SKM-1 (cell line): ENCODE data around the gene PCLO.
"Not testable (repeated sequence)": the region's sequence is repeated elsewhere in the genome, so short reads cannot be mapped to it uniquely, and the experiment has no call there.

Source experiments
- DNase-seq: peaks from one replicate; lab custom pipeline; 2025; ENCODE audit not compliant: unreplicated experiment; lab: John Stamatoyannopoulos, UW

The PCLO gene

GRCh38 chr7:83142365-83142764 lies 20.3 kb downstream of the PCLO start:
- DNase-seq, result no peak

- DNase-seq, result no peak
These were observed 20.8 kb downstream of the PCLO start for GRCh38 chr7:83141927-83142326.

GRCh38 chr7:83130623-83131545 lies 31.8 kb downstream of the PCLO start:
- no peak for DNase-seq

- DNase-seq, result no peak
These were observed 32.5 kb downstream of the PCLO start for GRCh38 chr7:83130191-83130590.

GRCh38 chr7:83119494-83119893 lies 43.2 kb downstream of the PCLO start:
- no peak for DNase-seq

DNA sequence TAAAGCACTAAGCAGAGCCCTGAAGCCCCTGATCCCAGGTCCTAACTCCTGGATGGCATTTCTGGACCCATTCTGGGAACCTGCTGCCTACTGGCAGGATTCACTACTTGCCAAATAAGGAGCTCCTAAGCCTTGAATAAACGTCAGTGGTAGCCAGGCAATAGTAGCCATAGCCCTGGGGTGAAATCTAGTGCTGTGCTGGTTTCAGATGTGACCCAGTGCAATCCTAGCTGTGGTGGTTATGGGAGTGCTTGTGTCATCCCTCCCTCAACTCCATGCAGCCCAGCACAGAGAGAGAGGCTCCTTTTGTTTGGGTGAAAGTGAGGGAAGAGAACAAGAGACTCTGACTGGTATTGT lies 43.7 kb downstream of the PCLO start:
- no peak for DNase-seq

GRCh38 chr7:83118347-83119025 lies 44.2 kb downstream of the PCLO start:
- DNase-seq, result no peak

- DNase-seq, result no peak
These were observed 45.2 kb downstream of the PCLO start for GRCh38 chr7:83117466-83117865.

GRCh38 chr7:83111391-83111790 lies 51.3 kb downstream of the PCLO start:
- no peak for DNase-seq

- no peak for DNase-seq
These were observed 53.3 kb downstream of the PCLO start for GRCh38 chr7:83109352-83109751.

GRCh38 chr7:83105948-83106347 lies 56.7 kb downstream of the PCLO start:
- no peak for DNase-seq

DNA sequence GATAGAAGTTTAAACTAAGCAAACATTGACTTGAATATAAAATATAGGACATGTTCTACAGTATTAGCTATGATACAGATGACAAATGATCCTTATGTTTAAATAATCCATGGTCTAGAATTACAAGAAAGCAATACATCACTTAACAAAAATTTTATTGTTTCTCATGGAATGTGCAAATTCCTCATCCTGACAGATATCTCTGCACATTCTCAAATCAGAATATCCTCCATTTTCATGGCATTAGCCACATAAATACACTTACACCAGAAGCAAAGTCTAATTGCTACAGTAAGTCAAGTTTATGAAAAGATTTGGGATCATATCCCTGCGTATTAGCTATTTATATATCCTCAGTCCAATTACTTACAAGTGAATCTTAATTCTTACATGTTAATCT lies 57.6 kb downstream of the PCLO start:
- DNase-seq, result no peak

- no peak for DNase-seq
These were observed 61.2 kb downstream of the PCLO start for GRCh38 chr7:83101530-83101929.

DNA sequence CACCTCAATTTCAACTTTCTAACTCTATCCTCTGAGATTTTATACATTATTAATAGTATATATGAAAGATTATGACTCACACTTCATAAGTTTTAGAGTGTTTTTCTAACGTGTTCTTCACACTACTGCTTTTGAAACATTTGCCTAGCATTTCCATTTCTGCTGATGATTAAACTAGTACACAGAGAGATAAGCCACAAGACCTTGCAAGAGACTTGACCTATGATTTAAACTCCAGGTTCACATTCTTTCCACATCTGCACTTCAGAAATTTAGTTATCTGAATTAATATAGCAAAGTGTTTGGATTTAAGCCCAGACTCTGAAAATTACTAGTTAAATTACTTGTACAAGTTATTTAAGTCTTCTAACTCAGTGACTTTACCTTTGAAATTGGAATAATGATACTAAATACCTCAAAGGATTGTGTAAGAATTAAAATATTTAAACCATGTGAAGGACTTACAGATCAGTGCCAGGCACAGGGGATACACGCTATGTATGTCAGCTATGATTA lies 66.6 kb downstream of the PCLO start:
- DNase-seq, result no peak

DNA sequence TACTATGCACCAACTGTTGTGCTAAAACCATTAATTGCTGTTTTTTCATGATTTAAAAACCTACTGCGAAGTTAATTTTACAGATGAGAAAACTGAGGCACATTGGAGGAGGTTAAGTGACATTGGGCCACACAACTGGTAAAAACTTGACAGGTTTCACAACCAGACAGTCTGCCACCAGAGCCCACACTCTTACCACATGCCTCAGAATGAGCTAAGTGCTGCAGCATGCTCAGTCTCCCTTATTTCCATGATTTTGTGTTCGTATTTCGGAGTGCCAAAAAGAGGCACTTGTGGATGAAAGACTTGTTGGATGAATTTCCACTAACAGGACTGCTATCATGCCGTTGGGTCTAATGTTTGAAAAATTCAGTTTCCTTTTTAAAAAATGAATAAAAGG lies 77.4 kb downstream of the PCLO start:
- no peak for DNase-seq

DNA sequence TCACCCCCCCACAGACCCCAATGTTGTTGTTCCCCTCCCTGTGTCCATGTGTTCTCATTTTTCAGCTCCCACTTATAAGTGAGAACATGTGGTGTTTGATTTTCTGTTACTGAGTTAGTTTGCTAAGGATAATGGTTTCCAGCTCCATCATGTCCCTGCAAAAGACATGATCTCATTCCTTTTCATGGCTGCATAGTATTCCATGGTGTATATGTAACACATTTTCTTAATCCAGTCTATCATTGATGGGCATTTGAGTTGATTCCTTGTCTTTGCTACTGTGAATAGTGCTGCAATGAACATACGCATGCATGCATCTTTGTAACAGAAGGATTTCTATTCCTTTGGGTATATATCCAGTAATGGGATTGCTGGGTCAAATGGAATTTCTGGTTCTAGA lies 82.8 kb downstream of the PCLO start:
- not testable (repeated sequence) for DNase-seq

GRCh38 chr7:83077328-83077727 lies 85.4 kb downstream of the PCLO start:
- DNase-seq, result no peak

DNA sequence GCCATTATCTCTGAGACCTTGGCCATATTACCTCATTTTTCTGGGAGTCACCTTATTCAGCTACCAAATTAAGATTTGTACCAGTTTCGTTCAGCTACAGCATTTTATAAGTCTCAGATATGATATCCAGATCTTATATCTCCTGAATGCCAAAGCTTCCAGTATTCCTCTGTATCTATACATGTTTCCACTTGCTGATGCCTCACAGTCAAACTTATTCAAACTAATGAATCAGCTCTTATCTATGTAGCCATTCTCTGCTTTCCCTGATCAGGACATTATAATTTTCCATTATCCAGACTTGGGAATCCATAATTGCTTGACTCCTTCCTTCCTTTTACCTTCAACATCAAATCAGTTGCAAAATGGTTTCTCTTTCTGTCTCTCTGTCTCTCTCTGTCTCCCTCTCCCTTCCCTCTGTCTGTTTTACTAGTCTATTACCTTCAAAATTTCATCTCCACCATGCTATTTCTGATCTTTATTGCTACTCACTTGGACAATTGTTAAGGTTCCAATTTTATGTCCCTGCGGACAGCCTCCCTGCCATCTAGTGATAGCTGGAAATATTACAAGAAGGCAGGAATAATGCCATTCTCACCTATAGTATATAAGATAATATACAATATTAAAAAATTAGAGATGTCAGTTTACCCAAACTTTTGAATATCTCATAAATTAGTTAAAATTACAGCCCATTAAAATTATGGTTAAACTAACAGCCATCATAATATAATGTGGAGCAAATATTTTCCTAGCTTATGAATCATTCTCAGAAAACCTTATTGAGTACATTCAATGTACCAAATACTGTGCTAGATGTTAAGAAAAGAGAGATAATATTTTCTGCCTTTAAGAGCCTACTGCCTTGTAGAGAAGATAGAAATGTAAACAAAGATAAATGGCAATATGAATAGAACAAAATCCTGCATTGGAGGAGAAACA lies 89.8 kb downstream of the PCLO start:
- DNase-seq, result no peak

GRCh38 chr7:83065714-83066113 lies 97.0 kb downstream of the PCLO start:
- no peak for DNase-seq

- no peak for DNase-seq
These were observed 102.5 kb downstream of the PCLO start for GRCh38 chr7:83060218-83060617.

- DNase-seq, result no peak
These were observed 104.0 kb downstream of the PCLO start for GRCh38 chr7:83058667-83059066.
